ENCODE measurements around the gene SHB.

DNA sequence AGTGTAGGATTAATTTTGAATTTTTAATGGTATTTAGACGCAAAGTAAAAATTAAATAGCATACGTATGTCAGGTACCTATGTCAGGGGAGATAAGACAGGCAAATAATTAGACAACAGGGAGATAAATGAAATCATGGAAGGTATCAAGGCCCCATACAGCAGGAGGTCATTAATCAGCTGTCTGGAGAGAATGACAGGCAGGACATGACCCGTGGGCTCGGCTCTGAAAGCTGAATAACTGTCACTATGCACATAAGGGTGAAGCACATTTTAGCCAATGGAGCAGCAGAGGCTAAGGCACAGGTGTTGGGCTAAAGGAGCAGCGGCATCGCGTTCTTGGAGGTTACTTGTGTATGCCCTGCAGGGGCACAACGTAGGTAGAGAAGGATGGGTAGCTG is 177.0 kb downstream of the SHB start:
- TF ChIP-seq, protein P1, sequence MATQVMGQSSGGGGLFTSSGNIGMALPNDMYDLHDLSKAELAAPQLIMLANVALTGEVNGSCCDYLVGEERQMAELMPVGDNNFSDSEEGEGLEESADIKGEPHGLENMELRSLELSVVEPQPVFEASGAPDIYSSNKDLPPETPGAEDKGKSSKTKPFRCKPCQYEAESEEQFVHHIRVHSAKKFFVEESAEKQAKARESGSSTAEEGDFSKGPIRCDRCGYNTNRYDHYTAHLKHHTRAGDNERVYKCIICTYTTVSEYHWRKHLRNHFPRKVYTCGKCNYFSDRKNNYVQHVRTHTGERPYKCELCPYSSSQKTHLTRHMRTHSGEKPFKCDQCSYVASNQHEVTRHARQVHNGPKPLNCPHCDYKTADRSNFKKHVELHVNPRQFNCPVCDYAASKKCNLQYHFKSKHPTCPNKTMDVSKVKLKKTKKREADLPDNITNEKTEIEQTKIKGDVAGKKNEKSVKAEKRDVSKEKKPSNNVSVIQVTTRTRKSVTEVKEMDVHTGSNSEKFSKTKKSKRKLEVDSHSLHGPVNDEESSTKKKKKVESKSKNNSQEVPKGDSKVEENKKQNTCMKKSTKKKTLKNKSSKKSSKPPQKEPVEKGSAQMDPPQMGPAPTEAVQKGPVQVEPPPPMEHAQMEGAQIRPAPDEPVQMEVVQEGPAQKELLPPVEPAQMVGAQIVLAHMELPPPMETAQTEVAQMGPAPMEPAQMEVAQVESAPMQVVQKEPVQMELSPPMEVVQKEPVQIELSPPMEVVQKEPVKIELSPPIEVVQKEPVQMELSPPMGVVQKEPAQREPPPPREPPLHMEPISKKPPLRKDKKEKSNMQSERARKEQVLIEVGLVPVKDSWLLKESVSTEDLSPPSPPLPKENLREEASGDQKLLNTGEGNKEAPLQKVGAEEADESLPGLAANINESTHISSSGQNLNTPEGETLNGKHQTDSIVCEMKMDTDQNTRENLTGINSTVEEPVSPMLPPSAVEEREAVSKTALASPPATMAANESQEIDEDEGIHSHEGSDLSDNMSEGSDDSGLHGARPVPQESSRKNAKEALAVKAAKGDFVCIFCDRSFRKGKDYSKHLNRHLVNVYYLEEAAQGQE (IDR thresholded peaks at IDR 0.05; ENCODE audit: insufficient read depth in 1 of 2, low read depth in 2 of 2, low read length in 2 of 2), result no peak
- no peak for TF ChIP-seq SIN3A (IDR thresholded peaks at IDR 0.05; ENCODE audit: borderline replicate concordance, insufficient read depth, low read length)
- TF ChIP-seq POLR2AphosphoS5 (IDR thresholded peaks at IDR 0.05; ENCODE audit: low read depth, low read length), result no peak
- no peak for TF ChIP-seq TAF1 (IDR thresholded peaks at IDR 0.05; ENCODE audit: borderline replicate concordance, insufficient read depth, low read length)
- TF ChIP-seq FOXP2 (optimal IDR thresholded peaks at IDR 0.05; ENCODE audit: borderline replicate concordance, extremely low read depth, extremely low read length, insufficient read depth), result no peak
